Iris pigment epithelial cell (primary cell): ENCODE data around the gene ING5.

Experiments used
- DNase-seq: peaks from one replicate; pipeline ENCODE4 v3.0.0-alpha.2; 2011; ENCODE audit warnings: low read depth

The ING5 gene

GRCh38 chr2:241706537-241706936, 4.7 kb downstream of the ING5 start:
- no peak for DNase-seq

DNA sequence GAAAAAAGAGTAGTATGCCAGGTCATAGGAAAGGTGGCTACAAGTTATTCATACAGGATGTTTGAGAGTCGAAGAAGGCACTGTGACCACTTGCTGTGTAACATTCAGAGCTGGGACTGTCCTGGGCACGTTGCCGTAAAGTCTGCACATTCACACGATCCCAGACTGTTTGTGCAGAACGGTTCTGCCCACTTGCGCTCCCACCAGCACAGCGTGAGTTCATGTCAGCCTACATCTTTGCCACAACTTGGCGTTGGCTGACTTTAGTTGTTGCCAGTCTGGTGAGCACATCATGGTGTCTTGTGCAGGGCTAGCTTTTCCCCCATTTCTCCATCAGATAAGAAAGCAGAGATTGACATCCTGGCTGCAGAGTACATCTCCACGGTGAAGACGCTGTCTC, 7.0 kb downstream of the ING5 start:
- no peak for DNase-seq

DNA sequence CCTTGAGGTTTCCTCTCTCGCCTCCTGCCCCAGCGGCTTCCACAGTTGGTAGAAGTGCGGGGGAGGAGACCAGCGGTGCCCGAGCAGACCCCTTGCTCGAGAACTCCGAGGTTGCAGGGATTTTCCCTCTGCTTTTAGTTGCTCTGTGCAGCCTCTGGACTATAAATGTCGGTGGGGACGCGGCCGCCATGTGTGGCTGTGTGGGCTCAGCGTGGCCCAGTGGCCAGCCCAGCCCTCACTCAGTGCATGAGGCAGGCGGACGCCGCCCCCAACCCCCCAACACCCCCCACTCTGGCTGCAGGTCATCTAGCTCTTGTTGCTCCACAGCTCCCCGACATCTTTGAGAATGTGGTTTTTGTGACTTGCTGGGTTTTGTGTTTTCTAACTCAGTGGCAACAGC, 17.3 kb downstream of the ING5 start:
- DNase-seq: no peak

GRCh38 chr2:241720099-241720498, 18.3 kb downstream of the ING5 start:
- DNase-seq: no peak

- DNase-seq: no peak
Measured at GRCh38 chr2:241720560-241720959, 18.7 kb downstream of the ING5 start.

GRCh38 chr2:241721852-241722251, 20.0 kb downstream of the ING5 start:
- DNase-seq: no peak

DNA sequence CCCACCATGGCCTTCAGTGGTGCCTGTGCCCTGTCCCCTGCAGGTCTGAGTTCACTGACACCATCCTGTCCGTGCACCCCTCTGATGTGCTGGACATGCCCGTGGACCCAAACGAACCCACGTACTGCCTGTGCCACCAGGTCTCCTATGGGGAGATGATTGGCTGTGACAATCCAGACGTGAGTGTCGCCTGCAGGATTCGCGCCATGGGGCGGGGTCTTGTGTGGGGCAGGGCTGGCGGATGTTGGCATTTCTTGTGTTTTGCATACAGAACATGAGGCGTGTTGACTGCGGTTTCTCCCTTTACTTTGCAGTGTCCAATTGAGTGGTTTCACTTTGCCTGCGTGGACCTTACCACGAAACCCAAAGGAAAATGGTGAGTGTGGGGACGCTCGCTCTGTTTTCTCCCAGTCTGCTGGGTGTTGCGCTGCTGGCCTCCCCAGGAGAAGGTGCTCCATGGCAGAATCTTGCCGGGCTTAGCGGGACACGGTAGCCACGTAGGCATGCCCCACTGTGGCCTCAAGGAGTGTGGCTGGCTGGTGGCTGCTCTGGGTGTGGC, 21.1 kb downstream of the ING5 start:
- DNase-seq: no peak

DNA sequence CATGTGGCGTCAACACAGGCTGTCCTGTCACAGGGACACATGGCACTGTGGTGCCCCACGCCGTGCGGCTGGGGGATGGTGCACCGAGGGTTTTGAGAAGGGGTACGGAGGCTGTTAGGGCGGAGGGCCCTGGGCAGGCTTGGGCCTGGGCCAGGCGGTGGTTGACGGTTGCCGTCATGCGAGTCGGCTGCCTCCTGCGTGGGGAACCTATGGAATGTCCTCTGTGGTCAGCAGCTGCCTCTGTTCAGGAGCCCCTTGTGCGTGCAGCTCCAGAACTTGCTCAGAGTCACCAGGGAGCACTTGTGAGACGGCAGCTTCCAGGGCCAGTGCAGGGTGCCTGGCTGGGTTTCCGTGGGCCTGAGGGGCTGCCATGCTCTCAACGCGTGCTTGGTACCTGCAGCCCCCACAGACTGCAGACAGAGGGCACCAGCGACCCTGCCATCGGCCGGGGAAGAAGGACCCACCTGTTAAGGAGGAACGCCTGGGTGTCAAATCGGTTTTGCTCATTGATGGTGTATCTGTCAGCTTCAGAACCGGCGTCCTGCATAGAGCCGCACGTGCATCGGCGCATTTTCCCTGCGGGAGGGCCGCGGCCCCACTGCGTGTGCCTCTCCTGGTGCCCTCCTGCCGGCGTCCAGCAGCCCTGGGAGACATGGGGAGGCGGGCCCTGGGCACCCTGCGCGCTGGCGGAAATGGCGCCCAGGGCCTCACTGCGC, 22.6 kb downstream of the ING5 start:
- no peak for DNase-seq

DNA sequence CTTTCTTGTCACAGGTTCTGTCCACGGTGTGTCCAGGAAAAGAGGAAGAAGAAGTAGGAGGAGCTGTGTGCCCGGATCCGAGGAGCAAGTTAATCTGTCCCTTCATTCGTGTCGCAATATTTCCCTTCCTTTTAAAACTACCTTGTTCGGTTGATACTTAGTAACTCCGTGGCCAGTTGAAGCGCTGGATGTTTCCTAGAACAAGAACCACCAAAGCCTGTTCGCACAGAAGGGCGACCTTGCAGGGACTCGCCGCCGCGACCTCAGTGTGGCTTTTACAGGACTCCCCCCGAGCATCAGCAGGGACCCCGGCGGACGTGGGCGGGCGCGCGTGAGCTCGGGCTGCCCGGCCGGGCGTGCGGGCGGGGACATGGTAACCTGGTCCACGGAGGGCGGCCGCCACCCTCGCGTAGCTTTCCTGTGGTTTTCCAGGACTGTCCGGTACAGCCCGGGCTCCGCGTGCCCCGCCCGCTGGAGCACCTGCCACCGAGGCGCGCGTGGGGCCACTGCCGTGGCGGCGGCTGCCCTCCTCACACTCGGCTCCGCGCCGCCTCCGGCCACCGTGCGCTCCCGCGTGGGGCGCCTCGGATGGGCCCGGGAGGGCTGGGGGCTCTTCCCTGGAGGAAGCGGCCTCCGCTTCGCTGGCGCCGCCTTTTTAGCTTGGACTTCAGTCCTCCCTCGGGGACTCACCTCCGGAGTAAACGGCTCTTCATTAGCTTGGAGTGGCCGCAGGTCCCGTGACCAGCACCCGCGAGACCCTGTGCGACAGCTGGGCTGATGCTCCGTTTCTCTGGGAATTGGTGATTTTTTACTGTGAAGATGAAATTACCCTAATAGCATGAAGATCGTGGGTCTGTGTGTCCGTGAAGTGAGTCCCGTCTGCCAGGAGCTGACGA, 23.4 kb downstream of the ING5 start:
- no peak for DNase-seq

GRCh38 chr2:241726459-241726858, 24.6 kb downstream of the ING5 start:
- DNase-seq: no peak

GRCh38 chr2:241728000-241728399, 26.2 kb downstream of the ING5 start:
- DNase-seq: no peak

GRCh38 chr2:241728627-241729026, 26.8 kb downstream of the ING5 start:
- no peak for DNase-seq

DNA sequence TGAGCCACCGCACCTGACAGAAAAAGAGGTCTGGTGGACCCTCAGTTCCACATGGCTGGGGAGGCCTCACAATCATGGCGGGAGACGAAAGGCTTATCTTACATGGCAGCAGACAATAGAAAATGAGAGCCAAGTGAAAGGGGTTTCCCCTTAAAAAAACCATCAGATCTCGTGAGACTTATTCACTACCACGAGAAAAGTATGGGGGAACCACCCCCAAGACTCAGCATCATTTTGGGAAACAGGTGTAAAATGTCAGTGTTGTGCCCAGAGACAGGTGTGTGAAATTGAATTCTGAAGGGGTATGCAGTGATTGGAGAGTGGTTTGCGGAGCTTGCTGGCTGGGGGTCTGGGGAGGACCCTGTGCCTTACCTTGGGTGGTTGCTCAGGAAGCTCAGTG, 28.0 kb downstream of the ING5 start:
- DNase-seq: no peak

DNA sequence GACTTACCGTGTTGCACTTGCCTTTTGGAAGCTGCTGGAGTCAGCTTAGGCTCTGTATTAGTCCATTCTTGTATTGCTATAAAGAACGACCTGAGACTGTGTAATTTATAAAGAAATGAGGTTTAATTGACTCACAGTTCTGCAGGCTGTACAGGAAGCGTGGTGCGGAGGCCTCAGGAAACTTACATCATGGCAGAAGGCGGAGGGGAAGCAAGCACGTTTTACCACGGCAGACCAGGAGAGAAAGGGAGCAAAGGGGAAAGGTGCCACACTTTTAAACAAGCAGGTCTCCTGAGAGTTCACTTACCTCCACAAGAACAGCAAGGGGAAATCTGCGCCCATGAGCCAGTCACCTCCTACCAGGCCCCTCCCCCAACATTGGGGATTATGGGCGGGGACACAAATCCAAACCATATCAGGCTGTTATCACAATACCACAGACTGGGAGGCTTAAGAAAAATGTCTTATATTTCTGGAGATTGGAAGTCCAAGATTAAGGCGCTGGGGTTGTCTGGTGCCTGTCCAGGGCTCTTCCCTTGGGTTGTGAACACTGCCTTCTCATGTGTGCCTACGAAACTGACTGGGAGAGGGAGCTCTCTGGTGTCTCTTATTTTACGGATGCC, 28.9 kb downstream of the ING5 start:
- no peak for DNase-seq

DNA sequence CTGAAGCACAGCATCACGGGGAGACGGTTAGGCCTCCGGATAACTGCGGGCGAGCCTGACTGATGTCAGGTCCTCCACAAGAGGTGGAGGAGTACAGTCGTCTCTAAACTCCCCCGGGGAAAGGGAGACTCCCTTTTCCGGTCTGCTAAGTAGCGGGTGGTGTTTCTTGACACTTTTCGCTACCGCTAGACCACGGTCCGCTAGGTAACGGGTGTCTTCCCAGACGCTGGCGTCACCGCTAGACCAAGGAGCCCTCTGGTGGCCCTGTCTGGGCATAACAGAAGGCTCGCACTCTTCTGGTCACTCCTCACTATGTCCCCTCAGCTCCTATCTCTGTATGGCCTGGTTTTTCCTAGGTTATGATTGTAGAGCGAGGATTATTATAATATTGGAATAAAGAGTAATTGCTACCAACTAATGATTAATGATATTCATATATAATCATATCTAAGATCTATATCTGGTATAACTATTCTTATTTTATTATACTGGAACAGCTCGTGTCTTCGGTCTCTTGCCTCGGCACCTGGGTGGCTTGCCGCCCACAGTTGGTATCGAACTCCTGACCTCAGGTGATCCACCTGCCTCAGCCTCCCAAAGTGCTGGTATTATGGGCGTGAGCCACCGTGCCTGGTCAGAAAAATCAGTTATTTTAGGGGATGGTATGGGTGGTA, 30.8 kb downstream of the ING5 start:
- peak; percentile 9 for DNase-seq

DNA sequence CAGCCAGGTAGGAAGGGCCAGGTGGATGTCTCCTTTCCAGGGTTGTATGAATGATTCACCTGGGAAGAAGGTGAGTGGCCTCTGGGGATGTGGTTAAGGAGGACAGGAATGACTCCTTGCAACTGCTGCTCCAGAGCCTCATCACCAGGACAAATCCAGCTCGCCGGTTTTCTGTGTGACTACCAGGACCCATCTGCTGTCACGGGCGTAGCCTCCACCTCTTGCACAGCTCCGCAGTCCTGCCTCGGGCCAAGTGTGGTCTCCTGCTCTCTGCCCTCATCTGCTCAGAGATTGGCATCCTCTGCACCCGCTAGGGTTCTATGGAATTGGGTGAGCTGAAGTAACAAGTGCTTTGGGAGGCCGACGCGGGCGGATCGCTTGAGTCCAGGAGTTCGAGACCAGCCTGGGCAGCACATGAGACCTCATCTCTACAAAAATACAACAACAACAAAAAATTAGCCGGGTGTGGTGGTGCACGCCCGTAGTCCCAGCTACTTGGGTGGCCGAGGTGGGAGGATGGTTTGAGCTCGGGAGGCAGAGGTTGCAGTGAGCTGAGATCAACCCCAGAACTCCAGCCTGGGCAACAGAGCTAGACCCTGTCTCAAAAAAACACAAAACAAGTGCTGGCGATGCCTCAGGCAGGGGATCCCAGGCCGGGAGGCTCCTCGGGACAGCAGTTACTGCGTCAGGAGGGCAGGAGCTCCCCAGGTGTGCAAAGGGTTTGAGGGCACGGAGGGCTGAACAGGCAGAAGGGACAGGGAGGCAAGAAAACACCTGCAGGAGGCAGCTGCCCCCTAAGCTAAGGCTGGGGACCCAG, 31.8 kb downstream of the ING5 start:
- no peak for DNase-seq

DNA sequence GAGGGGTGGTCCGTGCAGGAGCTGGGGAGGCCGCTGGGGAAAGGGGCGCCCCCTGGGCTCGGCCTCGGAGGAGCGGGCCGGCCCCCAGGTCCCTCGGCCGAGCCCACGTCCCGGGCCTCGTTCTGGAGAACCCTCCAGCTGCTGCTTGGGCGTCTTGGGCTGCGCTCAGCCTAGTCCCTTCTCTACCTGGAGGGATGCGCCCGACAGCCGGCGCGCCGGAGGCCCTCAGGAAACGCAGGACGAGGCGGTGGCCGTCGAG, 32.3 kb downstream of the ING5 start:
- no peak for DNase-seq

GRCh38 chr2:241734467-241735208, 32.8 kb downstream of the ING5 start, which contains the start of gene D2HGDH:
TSS of gene D2HGDH (plus strand) at chr2:241734630. CDS start at chr2:241735225, 595 bp downstream.
- peak; percentile 77 for DNase-seq

- DNase-seq: no peak
Measured at GRCh38 chr2:241736111-241736510, 34.3 kb downstream of the ING5 start.

GRCh38 chr2:241738040-241738686, 36.3 kb downstream of the ING5 start:
- DNase-seq: no peak
